Measurements from ENCODE around the gene BRD9. TPM values are rescaled to one million over a fixed set of nuclear protein-coding genes. Genes with fewer than 3 reads are reported as not detected.
"Not testable (repeated sequence)": the region's sequence is repeated elsewhere in the genome, so short reads cannot be mapped to it uniquely, and the experiment has no call there.

BRD9 gene
- total RNA-seq, 8 experiments from 2014 or later = 20.4 to 50.1 (median 36.8) TPM

DNA sequence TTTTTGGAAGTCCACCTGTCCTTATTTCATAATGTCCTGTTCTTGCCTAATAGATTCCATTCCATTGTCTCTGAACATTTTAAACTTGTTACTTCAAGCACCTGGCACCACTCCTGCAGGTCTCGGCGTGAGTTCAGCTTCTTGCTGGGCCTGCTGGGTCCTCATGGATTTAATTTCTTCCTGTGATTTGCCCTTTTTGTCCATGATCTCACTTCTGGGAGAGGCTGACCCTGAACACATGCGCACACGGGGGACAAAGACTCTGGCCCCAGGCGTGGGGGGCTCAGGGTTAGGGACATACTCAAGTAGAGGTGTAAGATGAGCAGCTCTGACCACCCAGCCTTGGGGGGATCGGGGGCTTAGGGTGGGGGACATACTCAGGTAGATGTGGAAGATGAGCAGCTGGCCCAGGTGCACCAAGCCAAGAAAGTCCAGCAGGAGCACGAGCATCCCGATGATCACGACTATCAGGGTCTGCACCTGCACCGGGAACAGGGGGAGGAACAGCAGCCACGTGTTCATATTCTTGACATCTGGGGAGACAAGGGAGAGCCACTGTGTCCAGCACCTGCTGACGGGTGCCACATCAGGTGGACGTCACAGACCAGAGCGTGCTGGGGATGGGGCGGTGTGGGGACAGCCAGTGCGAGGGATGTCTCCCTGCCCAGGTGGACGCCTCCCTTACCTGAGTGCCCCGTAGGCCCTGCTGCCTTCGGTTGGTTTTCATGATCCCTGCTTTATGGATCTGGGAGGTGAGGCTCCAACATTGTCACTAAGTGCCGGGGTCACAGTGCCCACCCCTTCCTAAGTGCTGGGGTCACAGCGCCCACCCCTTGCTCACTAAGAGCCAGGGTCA is 52.3 kb downstream of the BRD9 start:
- H3K4me1 ChIP-seq (replicated peaks in 1 of 2); H3K27ac ChIP-seq; H3K4me3 ChIP-seq; ATAC-seq (replicated peaks in 6 of 8): not testable (repeated sequence)
- WGBS, 10 experiments = 64 to 97% (median 83%) methylated on average over 3 to 18 of the region's 21 CpGs; no CpG with 5 or more reads in 4 of the 10 experiments
- in situ Hi-C loops (cut with MboI; ENCODE audit: low pct_unique_long_range_greater_than_20kb in 2 of 9, low sequenced_read_pairs in 9 of 9, unreplicated experiment in 9 of 9) = loop anchor here in 1 of 9 experiments (25.0 kb wide), 1 partner anchor 103 kb away; no protein-coding TSS in a partner anchor

DNA sequence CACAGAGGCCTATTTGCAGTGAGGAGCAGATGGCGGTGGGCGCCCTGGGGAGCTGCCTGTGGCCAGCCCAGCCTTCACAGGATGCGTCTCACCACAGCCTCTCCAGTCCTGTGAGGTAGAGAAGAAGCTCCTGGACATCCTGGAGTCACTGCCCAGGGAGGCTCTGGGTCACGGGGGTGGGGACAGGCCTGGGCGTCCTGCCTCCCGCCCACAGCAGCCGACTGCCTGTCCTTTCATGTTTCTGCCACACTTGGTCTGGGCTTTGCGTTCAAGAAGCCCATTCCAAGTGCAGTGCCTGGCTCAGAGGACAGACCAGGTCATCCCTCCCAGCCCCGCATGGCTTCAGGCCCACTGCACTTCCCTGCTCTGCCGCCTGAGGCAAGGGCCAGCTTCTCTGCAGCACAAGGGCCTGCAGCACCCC is 54.2 kb downstream of the BRD9 start:
- in situ Hi-C loops (cut with MboI; ENCODE audit: low pct_unique_long_range_greater_than_20kb in 2 of 9, low sequenced_read_pairs in 9 of 9, unreplicated experiment in 9 of 9) = loop anchor here in 1 of 9 experiments (25.0 kb wide), 1 partner anchor 101 kb away; no protein-coding TSS in a partner anchor
- peak in 4 of 8 experiments; percentile 27 to 70 (median 57) for ATAC-seq (replicated peaks in 6 of 8)

DNA sequence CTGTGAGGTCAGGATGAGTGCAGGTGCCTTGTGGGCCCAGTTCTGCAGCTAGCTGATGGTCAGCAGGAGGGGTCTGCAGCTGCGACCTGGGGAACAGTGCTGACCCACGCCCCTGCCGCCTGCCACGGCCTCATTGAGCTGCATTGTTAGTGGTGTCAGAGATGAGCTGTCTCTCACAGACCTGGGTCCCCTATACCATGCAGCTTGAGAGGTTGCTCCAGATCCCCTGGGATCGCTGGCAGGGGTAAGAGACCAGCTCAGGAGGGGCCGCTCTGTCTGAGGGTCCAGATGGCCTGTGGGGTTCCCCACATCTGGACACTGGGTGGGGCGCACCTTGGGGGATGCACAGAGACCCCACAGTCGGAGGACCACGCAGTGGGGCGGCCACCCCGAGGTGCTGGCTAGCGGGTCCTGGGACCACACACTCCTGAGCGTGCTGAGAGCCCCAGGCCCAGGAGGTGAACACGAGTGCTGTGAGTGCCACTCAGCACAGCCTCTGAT is 54.9 kb downstream of the BRD9 start:
- in situ Hi-C loops (cut with MboI; ENCODE audit: low pct_unique_long_range_greater_than_20kb in 2 of 9, low sequenced_read_pairs in 9 of 9, unreplicated experiment in 9 of 9) = loop anchor here in 1 of 9 experiments (25.0 kb wide), 1 partner anchor 100 kb away; no protein-coding TSS in a partner anchor
- not testable (repeated sequence) for H3K4me3 ChIP-seq; H3K4me1 ChIP-seq (replicated peaks in 1 of 2); H3K27ac ChIP-seq
- peak in 1 of 8 experiments; percentile 10 for ATAC-seq (replicated peaks in 6 of 8)
- 60 to 100% (median 84%) methylated on average over 1 to 10 of the region's 14 CpGs; no CpG with 5 or more reads in 6 of the 10 experiments for WGBS, 10 experiments

More for the DNA sequence above, 54.2 kb downstream of the BRD9 start:
- H3K4me3 ChIP-seq; H3K27ac ChIP-seq; H3K4me1 ChIP-seq (replicated peaks in 1 of 2): not testable (repeated sequence)
- WGBS, 10 experiments = 38 to 88% methylated on average over 4 to 6 of the region's 10 CpGs; no CpG with 5 or more reads in 8 of the 10 experiments

DNA sequence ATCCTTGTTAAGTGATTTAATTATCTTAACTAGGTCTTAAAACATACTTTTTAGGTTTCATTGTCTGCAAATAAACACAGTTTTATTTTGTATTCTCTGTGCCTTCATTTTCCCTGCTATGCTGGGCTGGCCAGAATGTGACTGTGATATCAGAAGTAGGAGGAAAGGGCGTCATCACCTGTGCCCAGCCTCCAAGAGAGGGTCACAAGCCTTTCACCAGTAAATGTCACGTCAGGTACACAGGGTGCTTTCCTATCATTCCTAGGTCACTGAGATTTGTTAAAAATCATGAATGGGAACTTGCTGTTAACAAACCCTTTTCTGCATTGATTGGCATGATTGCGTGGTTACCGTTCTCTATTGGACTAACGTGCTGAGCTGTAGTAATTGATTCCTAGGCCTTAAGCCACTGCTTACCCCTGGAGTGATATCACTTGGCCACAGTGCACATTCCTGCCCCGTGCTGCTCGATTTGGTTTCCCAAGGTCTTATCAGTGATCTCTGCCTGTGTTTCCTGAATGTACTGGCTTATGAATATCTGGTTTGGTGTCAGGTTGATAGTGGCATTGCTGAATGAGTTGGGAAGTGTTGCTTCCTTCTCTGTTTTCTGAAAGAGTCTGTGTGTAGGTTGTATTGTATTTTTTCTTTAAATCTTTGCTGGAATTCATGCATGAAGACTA is 56.5 kb downstream of the BRD9 start:
- not testable (repeated sequence) for H3K4me1 ChIP-seq (replicated peaks in 1 of 2); H3K27ac ChIP-seq; H3K4me3 ChIP-seq; ATAC-seq (replicated peaks in 6 of 8)
- in situ Hi-C loops (cut with MboI; ENCODE audit: low pct_unique_long_range_greater_than_20kb in 2 of 9, low sequenced_read_pairs in 9 of 9, unreplicated experiment in 9 of 9) = loop anchor here in 1 of 9 experiments (25.0 kb wide), 1 partner anchor 99 kb away; no protein-coding TSS in a partner anchor
- 40 to 100% (median 95%) methylated on average over 1 to 5 of the region's 7 CpGs; no CpG with 5 or more reads in 2 of the 10 experiments for WGBS, 10 experiments

DNA sequence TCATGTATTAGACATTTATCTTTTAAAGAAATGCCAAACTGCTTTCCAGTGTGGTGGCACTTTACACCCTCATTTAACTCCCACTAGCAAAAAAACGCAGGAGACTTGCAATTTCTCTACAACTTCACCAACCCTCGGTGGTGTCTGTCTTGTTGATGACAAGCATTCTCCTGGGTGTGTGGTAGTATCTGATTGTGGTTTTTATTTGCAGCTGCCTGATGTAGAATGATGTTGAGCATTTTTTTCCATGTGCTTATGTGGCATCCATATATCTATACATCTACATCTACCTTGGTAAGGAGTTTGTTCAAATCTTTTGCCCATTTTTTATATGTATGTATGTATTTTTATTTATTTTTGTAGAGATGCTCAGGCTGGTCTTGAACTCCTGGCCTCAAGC is 58.6 kb downstream of the BRD9 start:
- ATAC-seq (replicated peaks in 6 of 8); H3K4me1 ChIP-seq (replicated peaks in 1 of 2); H3K27ac ChIP-seq; H3K4me3 ChIP-seq: not testable (repeated sequence)
- 36 to 73% methylated on average over 2 of the region's 2 CpGs; no CpG with 5 or more reads in 8 of the 10 experiments for WGBS, 10 experiments
- in situ Hi-C loops (cut with MboI; ENCODE audit: low pct_unique_long_range_greater_than_20kb in 2 of 9, low sequenced_read_pairs in 9 of 9, unreplicated experiment in 9 of 9) = loop anchor here in 1 of 9 experiments (25.0 kb wide), 1 partner anchor 97 kb away; no protein-coding TSS in a partner anchor

DNA sequence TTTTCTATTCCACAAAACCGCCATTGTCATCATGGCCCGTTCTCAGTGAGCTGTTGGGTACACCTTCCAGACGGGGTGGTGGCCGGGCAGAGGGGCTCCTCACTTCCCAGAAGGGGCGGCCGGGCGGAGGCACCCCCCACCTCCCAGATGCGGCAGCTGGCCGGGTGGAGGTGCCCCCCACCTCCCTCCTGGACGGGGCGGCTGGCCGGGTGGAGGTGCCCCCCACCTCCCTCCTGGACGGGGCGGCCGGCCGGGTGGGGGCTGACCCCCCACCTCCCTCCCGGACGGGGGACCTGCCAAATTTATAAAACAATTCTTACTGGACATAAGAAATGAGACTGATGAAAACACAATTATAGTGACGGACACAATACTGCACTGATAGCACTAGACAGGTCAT is 64.4 kb downstream of the BRD9 start:
- not testable (repeated sequence) for H3K4me3 ChIP-seq; H3K27ac ChIP-seq; H3K4me1 ChIP-seq (replicated peaks in 1 of 2); ATAC-seq (replicated peaks in 6 of 8)
- in situ Hi-C loops (cut with MboI; ENCODE audit: low pct_unique_long_range_greater_than_20kb in 2 of 9, low sequenced_read_pairs in 9 of 9, unreplicated experiment in 9 of 9) = loop anchor here in 1 of 9 experiments (25.0 kb wide), 1 partner anchor 91 kb away; no protein-coding TSS in a partner anchor
- 100% methylated on average over 1 of the region's 19 CpGs; no CpG with 5 or more reads in 9 of the 10 experiments for WGBS, 10 experiments

DNA sequence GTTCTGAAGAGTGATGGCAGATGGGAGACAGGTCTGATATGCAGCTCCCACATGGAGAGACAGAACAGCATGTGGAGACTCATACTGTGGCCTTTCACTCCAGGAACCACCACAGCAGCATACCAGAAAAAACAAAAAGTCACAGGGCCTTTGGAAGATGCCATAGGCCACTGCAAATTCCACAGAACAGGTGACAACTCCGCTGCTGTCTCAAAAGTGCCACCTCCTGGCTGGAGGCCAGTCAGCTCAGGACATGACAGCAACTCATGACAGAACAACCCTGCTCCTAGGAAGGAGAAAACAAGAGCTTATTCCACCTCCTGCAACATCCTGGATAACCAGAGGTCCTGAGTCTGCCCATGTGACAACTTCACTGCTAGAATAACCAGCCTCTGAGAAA is 67.1 kb downstream of the BRD9 start:
- not testable (repeated sequence) for ATAC-seq (replicated peaks in 6 of 8); H3K27ac ChIP-seq; H3K4me1 ChIP-seq (replicated peaks in 1 of 2); H3K4me3 ChIP-seq
- in situ Hi-C loops (cut with MboI; ENCODE audit: low pct_unique_long_range_greater_than_20kb in 2 of 9, low sequenced_read_pairs in 9 of 9, unreplicated experiment in 9 of 9) = loop anchor here in 1 of 9 experiments (25.0 kb wide), 1 partner anchor 88 kb away; no protein-coding TSS in a partner anchor
- WGBS, 10 experiments = no CpG with 5 or more reads among the region's 1 CpG

DNA sequence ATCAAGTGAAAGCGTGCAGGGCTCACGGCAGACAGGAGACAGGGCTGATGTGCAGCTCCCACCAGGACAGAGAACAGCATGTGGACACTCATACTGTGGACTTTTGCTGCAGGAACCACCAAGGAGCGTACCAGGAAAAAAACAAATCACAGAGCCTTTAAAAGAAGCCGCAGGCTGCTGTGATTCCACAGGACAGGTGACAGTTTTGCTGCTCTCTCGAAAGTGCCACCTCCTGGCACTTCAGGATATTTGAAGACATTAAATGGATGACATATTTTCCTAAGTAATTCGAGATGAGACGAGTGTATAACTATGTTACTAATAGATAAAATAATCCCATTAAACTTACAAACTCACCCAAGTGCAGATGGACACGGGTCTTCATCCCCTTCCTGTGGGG is 71.1 kb downstream of the BRD9 start:
- in situ Hi-C loops (cut with MboI; ENCODE audit: low pct_unique_long_range_greater_than_20kb in 2 of 9, low sequenced_read_pairs in 9 of 9, unreplicated experiment in 9 of 9) = no loop called here
- ATAC-seq (replicated peaks in 6 of 8) = no peak

DNA sequence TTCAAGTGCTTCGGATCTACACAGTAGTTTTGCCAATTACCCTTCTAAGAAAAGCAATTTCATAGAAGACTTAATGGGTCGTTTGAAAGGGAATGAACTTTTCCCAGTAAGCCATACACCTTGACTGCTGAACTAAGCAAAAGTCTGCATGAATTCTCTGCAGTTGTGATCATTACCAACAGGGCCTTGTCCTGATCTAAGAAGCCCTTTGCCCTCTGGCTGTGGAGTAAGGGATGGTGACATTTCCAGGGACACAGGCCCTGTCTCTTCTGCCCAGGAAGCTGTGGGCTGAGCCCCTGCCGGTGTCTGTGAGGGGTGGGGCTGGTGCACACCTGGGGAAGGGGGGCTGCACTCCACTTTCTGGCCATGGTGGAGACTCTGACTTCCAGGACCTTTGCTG is 72.4 kb downstream of the BRD9 start:
- Histone ChIP-seq H3K4me3 (no peak overlapping the region), H3K4me1 (replicated peaks in 1 of 2) (peaks cover 0 to 2% of the 10 kb centered on the region in 2 donors), H3K27ac (no peak overlapping the region)
- in situ Hi-C loops (cut with MboI; ENCODE audit: low pct_unique_long_range_greater_than_20kb in 2 of 9, low sequenced_read_pairs in 9 of 9, unreplicated experiment in 9 of 9) = no loop called here
- 33 to 86% (median 66%) methylated on average over 1 to 3 of the region's 3 CpGs for WGBS, 10 experiments
- ATAC-seq (replicated peaks in 6 of 8) = no peak

More for the DNA sequence above, 71.1 kb downstream of the BRD9 start:
- 27 to 96% (median 79%) methylated on average over 1 to 8 of the region's 8 CpGs; no CpG with 5 or more reads in 2 of the 10 experiments for WGBS, 10 experiments
- Histone ChIP-seq H3K4me3 (no peak overlapping the region), H3K27ac (no peak overlapping the region), H3K4me1 (replicated peaks in 1 of 2) (peaks cover 0 to 2% of the 10 kb centered on the region in 2 donors)

DNA sequence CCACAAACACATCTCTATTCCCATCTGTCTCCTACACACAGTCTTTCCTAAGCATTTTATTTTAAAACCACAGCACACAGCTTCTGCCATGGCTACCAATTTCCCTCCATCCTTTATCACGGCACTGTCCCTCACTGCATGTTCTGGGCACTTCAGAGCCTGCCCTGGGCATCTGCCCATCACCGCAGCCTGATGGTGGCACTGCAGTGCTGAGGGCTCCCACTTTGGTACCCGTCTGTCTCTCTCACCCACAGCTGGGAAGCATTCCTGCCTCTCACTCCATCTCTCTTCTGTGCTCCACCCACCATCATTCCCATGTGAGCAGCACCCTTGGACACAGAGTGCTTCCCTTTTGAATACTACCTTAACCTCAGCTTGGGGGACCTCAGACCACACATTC is 73.5 kb downstream of the BRD9 start:
- H3K4me1 ChIP-seq (replicated peaks in 1 of 2) = peaks cover 0 to 2% of the 10 kb centered on the region in 2 donors
- ATAC-seq (replicated peaks in 6 of 8) = no peak
- no peak overlapping the region for H3K4me3 ChIP-seq
- 67 to 100% (median 92%) methylated on average over 1 to 2 of the region's 3 CpGs; no CpG with 5 or more reads in 6 of the 10 experiments for WGBS, 10 experiments
- in situ Hi-C loops (cut with MboI; ENCODE audit: low pct_unique_long_range_greater_than_20kb in 2 of 9, low sequenced_read_pairs in 9 of 9, unreplicated experiment in 9 of 9) = no loop called here
- H3K27ac ChIP-seq = no peak overlapping the region

DNA sequence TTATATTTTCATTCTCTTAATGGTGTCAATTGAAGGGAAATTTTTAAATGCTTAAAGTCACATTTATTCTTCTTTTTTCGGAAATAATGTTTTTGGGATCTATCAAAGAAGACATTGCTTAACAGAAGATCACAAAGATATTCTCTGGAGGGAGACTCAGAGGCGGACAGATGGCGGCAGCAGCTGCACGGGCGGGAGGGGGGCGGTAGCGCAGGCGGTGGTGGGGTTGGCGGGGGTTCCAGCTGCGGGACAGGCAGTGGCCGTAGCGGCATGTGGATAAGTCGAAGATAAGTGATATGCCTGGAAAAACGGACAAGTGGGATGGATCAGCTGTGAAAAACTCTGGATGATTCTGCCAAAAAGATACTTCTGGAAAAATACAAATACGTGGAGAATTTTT is 76.4 kb downstream of the BRD9 start:
- Histone ChIP-seq H3K4me3 (no peak overlapping the region), H3K27ac (no peak overlapping the region), H3K4me1 (replicated peaks in 1 of 2) (peaks cover 0 to under 1% of the 10 kb centered on the region in 2 donors)
- ATAC-seq (replicated peaks in 6 of 8) = no peak
- 59 to 100% (median 100%) methylated on average over 1 to 15 of the region's 15 CpGs; no CpG with 5 or more reads in 3 of the 10 experiments for WGBS, 10 experiments
- in situ Hi-C loops (cut with MboI; ENCODE audit: low pct_unique_long_range_greater_than_20kb in 2 of 9, low sequenced_read_pairs in 9 of 9, unreplicated experiment in 9 of 9) = no loop called here

DNA sequence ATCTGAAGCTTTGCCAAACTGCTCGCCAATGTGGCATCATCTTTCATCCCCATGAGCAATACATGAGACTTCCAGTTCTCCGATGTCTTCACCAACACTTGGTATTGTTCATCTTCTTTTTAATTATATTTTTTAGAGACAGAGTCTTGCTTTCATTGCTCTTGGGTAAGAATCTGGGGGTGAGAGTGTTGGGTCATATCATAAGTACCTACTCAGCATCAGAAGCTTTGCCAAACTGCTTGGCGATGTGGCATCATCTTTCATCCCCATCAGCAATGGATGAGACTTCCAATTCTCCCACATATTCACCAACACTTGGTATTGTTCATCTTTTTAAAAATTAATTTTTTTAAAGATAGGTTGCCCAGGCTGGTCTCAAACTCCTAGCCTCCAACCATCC is 77.2 kb downstream of the BRD9 start:
- WGBS, 10 experiments = 67 to 100% (median 100%) methylated on average over 1 to 3 of the region's 3 CpGs; no CpG with 5 or more reads in 1 of the 10 experiments
- Histone ChIP-seq H3K4me3 (no peak overlapping the region), H3K4me1 (replicated peaks in 1 of 2) (no peaks in the 10 kb centered on the region), H3K27ac (no peak overlapping the region)
- ATAC-seq (replicated peaks in 6 of 8) = no peak
- in situ Hi-C loops (cut with MboI; ENCODE audit: low pct_unique_long_range_greater_than_20kb in 2 of 9, low sequenced_read_pairs in 9 of 9, unreplicated experiment in 9 of 9) = no loop called here
